HCT116 (cell line): ENCODE results near the gene ATXN7L1. TPM values are rescaled to one million over a fixed set of nuclear protein-coding genes. Genes with fewer than 3 reads are reported as not detected.

Experiments used
- ATAC-seq: fragments of 200-7000 bp; cut with Tn5 transposase; 2 replicates; pipeline ENCODE4 v1.9.1; 2020; ENCODE audit warnings: mild to moderate bottlenecking, moderate library complexity
- BruUV-seq: library from RNA; stranded (reverse); fragments of 400-500 nt; replicated peaks from 2 replicates; lab custom pipeline; 2021; lab: Mats Ljungman, UMichigan
- CTCF ChIA-PET: fragments of 300-600 bp; sonication (Branson Sonifier 250); formaldehyde crosslinking; loops from one replicate; lab custom pipeline; 2021; ENCODE audit warnings: antibody characterized with exemption; lab: Charles Lee
- POLR2A ChIA-PET: fragments of 300-600, 350-600 bp; sonication (Branson Sonifier 250); formaldehyde crosslinking; loops from one replicate; lab custom pipeline; 2021; ENCODE audit warnings: antibody characterized with exemption; lab: Charles Lee
- RAD21 ChIA-PET, 2 experiments: fragments of 300-600 bp; sonication (Branson Sonifier 250); formaldehyde crosslinking; loops; one replicate each; lab custom pipeline; 2023; ENCODE audit warnings: low total read pairs in 2 of 2; ENCODE audit not compliant: uncharacterized antibody in 2 of 2, unreplicated experiment in 2 of 2, low non-redundant PET in 1 of 2; lab: Charles Lee
- DNase-seq: peaks from one replicate; pipeline ENCODE4 v3.0.0-alpha.2; 2010; ENCODE audit warnings: low read depth, low spot score
- H2AFZ ChIP-seq: fragments of 200-600 bp; shearing (Covaris generic), sonication (generic); 2 replicates; pipeline ENCODE4 v1.6.1; 2017; ENCODE audit warnings: low read depth, mixed run types, mixed read lengths, antibody characterized with exemption, low read length; ENCODE audit not compliant: poor library complexity, severe bottlenecking
- H3K27ac ChIP-seq: 2 replicates; pipeline ENCODE4 v1.5.1; 2012; ENCODE audit warnings: low read depth, low read length
- H3K27me3 ChIP-seq: fragments of 200-600 bp; sonication (generic); 2 replicates; pipeline ENCODE4 v1.6.1; 2016; ENCODE audit warnings: mixed run types, low read length, mixed read lengths; ENCODE audit not compliant: insufficient read depth
- H3K36me3 ChIP-seq, 2 experiments: fragments of 200-500 bp in 1 of 2; fragments of 200-600 bp in 1 of 2; sonication (Bioruptor generic) in 1 of 2; sonication (generic) in 1 of 2; 2 replicates each; pipeline versions ENCODE4 v1.5.1 to v1.6.1; 2014 to 2016; ENCODE audit warnings: low read length in 2 of 2, inconsistent platforms in 1 of 2, mixed read lengths in 1 of 2, mixed run types in 1 of 2; ENCODE audit not compliant: insufficient read depth in 2 of 2, control insufficient read depth in 1 of 2
- H3K4me1 ChIP-seq, 2 experiments: fragments of 200-600 bp in 1 of 2; sonication (generic) in 1 of 2; 2 replicates each; pipeline versions ENCODE4 v1.5.1 to v1.6.1; 2012 to 2017; ENCODE audit warnings: low read length in 2 of 2, inconsistent platforms in 1 of 2, mild to moderate bottlenecking in 1 of 2, mixed read lengths in 1 of 2, mixed run types in 1 of 2, moderate library complexity in 1 of 2; ENCODE audit not compliant: insufficient read depth in 2 of 2, control insufficient read depth in 1 of 2
- H3K4me2 ChIP-seq: fragments of 200-600 bp; sonication (generic); 2 replicates; pipeline ENCODE4 v1.6.1; 2017; ENCODE audit warnings: mixed run types, low read length, mixed read lengths
- H3K4me3 ChIP-seq, 2 experiments: fragments of 200-600 bp in 1 of 2; sonication (generic) in 1 of 2; replicated peaks in 1 of 2; 2 replicates each; pipeline ENCODE4 v1.5.1; 2011 to 2016; ENCODE audit warnings: low read length in 2 of 2, control low read depth in 1 of 2, low read depth in 1 of 2, mild to moderate bottlenecking in 1 of 2, mixed read lengths in 1 of 2, mixed run types in 1 of 2
- H3K79me2 ChIP-seq: fragments of 200-600 bp; sonication (generic); 2 replicates; pipeline ENCODE4 v1.6.1; 2017; ENCODE audit warnings: mild to moderate bottlenecking, mixed run types, low read length, moderate library complexity, mixed read lengths; ENCODE audit not compliant: insufficient read depth
- H3K9ac ChIP-seq: fragments of 200-600 bp; sonication (generic); 2 replicates; pipeline ENCODE4 v1.6.1; 2016; ENCODE audit warnings: low read length, mixed read lengths
- H3K9me2 ChIP-seq: fragments of 200-600 bp; sonication (generic), shearing (Covaris generic); 2 replicates; pipeline ENCODE4 v1.6.1; 2017; ENCODE audit warnings: mixed run types, mild to moderate bottlenecking, moderate library complexity; ENCODE audit not compliant: insufficient read depth
- H3K9me3 ChIP-seq, 2 experiments: fragments of 200-500 bp in 1 of 2; fragments of 200-600 bp in 1 of 2; sonication (Bioruptor generic) in 1 of 2; sonication (generic) in 1 of 2; 2 replicates each; pipeline ENCODE4 v1.6.1; 2014 to 2017; ENCODE audit warnings: low read length in 2 of 2, mixed read lengths in 2 of 2, inconsistent platforms in 1 of 2, low read depth in 1 of 2, mild to moderate bottlenecking in 1 of 2, mixed run types in 1 of 2, moderate library complexity in 1 of 2; ENCODE audit not compliant: control insufficient read depth in 1 of 2, insufficient read depth in 1 of 2
- H4K20me1 ChIP-seq: fragments of 200-600 bp; sonication (generic), shearing (Covaris generic); 2 replicates; pipeline ENCODE4 v1.6.1; 2017; ENCODE audit warnings: mixed run types, mild to moderate bottlenecking, moderate library complexity; ENCODE audit not compliant: insufficient read depth
- CBX3 ChIP-seq: IDR thresholded peaks from 2 replicates; pipeline ENCODE4 v1.6.1; 2012; ENCODE audit warnings: low read depth
- CEBPB ChIP-seq: IDR thresholded peaks from 2 replicates; pipeline ENCODE4 v1.6.1; 2012; ENCODE audit warnings: low read depth
- EGR1 ChIP-seq: IDR thresholded peaks from 2 replicates; pipeline ENCODE4 v1.6.1; 2012; ENCODE audit warnings: low read depth
- FOSL1 ChIP-seq: IDR thresholded peaks from 2 replicates; pipeline ENCODE4 v1.6.1; 2012; ENCODE audit warnings: low read depth
- POLR2AphosphoS5 ChIP-seq: IDR thresholded peaks from 2 replicates; pipeline ENCODE4 v1.6.1; 2011; ENCODE audit warnings: mild to moderate bottlenecking, low read depth, low read length, moderate library complexity
- RAD21 ChIP-seq: IDR thresholded peaks from 2 replicates; pipeline ENCODE4 v1.6.1; 2012; ENCODE audit warnings: low read depth, mild to moderate bottlenecking
- SIN3A ChIP-seq: IDR thresholded peaks from 2 replicates; pipeline ENCODE4 v1.6.1; 2012; ENCODE audit warnings: low read depth
- SP1 ChIP-seq: IDR thresholded peaks from 2 replicates; pipeline ENCODE4 v1.6.1; 2012; ENCODE audit warnings: low read depth
- TCF7L2 ChIP-seq: IDR thresholded peaks from 2 replicates; pipeline ENCODE4 v1.7.0; 2011; ENCODE audit warnings: borderline replicate concordance, inconsistent platforms; ENCODE audit not compliant: insufficient read depth, insufficient read length; ENCODE audit errors: extremely low read depth
- YY1 ChIP-seq: IDR thresholded peaks from 2 replicates; pipeline ENCODE4 v1.6.1; 2011; ENCODE audit warnings: low read length, low read depth, moderate library complexity, mild to moderate bottlenecking; ENCODE audit not compliant: insufficient replicate concordance; ENCODE audit errors: extremely low read depth
- ZFX ChIP-seq: fragments of 450-650 bp; IDR thresholded peaks from 2 replicates; pipeline ENCODE4 v1.6.1; 2017
- intact Hi-C: fragments of 100-400 bp; cut with micrococcal nuclease; formaldehyde crosslinking; loops from 2 replicates; pipeline ENCODE4 v1.10.0; 2022
- total RNA-seq: library from RNA; stranded (reverse); gene quantifications from one replicate; pipeline ENCODE4 v1.2.1, GENCODE V29; 2021; ENCODE audit not compliant: unreplicated experiment

ATXN7L1 gene
- total RNA-seq, 1 experiment from 2014 or later = 11.5 TPM

- Histone ChIP-seq H3K27me3 (no peaks in the 10 kb centered on the region), H3K27ac (no peak overlapping the region), H4K20me1 (no peaks in the 10 kb centered on the region)
- BruUV-seq = no TSS peak
- TF ChIP-seq POLR2AphosphoS5 (no peak), YY1 (no peak), RAD21 (no peak), TCF7L2 (no peak), FOSL1 (no peak), CBX3 (no peak), CEBPB (no peak), SP1 (no peak), ZFX (no peak), SIN3A (no peak), EGR1 (no peak)
- TF ChIP-seq, all 23 proteins: peak for 0
- H3K9ac ChIP-seq = no peak overlapping the region
- H3K4me2 ChIP-seq = no peak overlapping the region
- peaks cover 0 to 5% of the 10 kb centered on the region in 2 experiments; a peak in 1 of 4 replicates for H3K4me1 ChIP-seq
- no peaks in the 10 kb centered on the region for H3K36me3 ChIP-seq
- DNase-seq (no peak), ATAC-seq (no peak)
- ChIA-PET CTCF (no interaction called here), RAD21 (no interaction called here), POLR2A (interaction anchor here (0.7 kb wide), 1 partner anchor 569 kb away, joined by 3 read pairs; no protein-coding TSS in a partner anchor)
- H3K79me2 ChIP-seq = no peaks in the 10 kb centered on the region
- H2AFZ ChIP-seq = no peak overlapping the region
- no peaks in the 10 kb centered on the region for H3K9me2 ChIP-seq
- H3K4me3 ChIP-seq = no peak overlapping the region
- no peaks in the 10 kb centered on the region for H3K9me3 ChIP-seq
- intact Hi-C loops = no loop called here
These were observed 273.8 kb downstream of the ATXN7L1 start for GRCh38 chr7:105602325-105603305.
